SIG-M5 treated with dmso at 0.1 percent for 504 hours (cell line): ENCODE results near the gene PARP8.
"Not testable (repeated sequence)": the region's sequence is repeated elsewhere in the genome, so short reads cannot be mapped to it uniquely, and the experiment has no call there.

Source experiments
- DNase-seq: peaks from one replicate; lab custom pipeline; 2025; ENCODE audit not compliant: unreplicated experiment; lab: John Stamatoyannopoulos, UW

PARP8 gene

DNA sequence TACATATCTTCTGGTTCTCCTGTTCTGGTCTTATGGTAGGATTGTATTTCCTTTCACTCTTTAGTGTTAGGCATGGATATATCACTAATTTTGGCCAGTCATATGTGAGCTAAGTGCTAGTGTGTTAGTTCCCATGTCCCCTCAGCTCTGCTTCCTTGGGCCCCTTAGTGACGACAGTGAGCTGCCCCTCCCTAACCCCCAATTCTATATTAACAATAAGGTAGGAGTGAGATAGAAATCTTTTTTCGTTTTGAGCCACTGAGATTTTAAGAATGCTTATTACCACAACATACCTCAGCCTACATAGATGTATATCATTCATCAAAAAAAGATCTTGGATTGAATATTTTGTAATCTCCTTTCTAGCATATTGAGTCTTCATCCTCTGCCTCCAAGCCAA, 100.5 kb downstream of the PARP8 start:
- DNase-seq = no peak

DNA sequence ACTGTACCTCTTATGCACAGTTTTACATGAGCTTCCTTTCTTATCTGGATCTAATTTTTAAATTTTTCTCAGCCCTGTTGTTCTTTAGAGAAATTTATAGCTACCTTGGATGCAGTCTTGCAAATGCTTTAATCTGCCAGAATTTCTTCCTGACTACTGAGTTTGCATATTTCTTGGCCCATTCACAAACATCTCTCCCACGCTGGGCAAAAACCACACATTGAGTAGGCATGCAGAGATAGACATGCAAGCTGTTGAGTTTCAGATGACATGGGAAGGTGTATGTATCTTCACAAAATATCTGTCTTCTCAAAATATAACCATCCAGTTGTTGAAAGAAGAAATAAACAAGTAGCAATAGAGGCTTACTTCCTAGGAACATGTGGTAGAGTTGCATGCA, 101.2 kb downstream of the PARP8 start:
- DNase-seq = no peak

DNA sequence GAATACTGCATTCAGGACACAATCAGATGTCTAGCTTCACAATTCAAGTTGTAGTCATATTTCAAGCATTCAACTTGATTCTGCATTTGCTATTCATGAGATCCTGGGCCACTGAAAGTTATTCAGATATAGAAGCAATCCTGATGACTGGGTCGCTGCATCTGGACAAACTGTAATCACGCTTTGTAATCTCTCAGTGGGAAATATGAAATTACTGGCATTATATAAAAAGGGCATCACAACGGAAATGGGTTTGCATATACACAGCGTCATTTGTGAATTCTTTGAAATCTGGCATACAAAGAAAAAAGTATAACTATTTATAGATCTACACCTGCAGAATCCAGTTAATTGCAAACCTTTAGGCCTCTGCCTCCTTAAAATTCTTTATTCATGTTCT, 102.2 kb downstream of the PARP8 start:
- DNase-seq = no peak

DNA sequence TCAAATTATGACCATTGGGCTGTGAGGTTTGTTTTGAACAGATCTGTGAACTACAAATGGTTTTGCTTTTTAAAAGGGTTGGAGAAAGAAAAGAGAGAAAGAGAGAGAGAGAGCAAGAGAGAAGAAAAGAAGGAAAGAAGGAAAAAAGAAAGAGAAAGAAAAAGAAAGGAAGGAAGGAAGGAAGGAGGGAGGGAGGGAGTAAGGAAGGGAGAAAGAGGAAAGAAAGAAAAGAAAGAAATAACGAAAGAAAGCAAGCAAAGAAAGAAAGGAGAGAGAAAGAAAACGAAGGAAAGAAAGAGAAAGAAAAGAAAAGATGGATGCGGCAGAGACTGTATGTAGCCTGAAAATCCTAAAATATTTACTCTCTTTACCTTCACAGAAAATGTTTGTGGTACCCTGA, 104.0 kb downstream of the PARP8 start:
- no peak for DNase-seq

DNA sequence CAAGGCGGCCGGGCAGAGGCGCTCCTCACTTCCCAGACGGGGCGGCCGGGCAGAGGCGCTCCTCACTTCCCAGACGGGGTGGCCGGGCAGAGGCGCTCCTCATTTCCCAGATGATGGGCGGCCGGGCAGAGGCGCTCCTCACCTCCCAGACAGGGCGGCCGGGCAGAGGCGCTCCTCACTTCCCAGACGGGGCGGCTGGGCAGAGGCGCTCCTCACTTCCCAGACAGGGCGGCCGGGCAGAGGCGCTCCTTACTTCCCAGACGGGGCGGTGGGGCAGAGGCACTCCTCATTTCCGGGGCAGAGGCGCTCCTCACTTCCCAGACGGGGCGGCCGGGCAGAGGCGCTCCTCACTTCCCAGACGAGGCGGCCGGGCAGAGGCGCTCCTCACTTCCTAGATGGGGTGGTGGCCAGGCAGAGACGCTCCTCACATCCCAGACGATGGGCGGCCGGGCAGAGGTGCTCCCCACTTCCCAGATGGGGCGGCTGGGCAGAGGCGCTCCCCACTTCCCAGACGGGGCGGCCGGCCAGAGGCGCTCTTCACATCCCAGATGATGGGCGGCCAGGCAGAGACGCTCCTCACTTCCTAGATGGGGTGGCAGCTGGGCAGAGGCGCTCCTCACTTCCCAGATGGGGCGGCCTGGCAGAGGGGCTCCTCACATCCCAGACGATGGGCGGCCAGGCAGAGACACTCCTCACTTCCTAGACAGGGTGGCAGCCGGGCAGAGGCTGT, 108.2 kb downstream of the PARP8 start:
- DNase-seq = not testable (repeated sequence)

DNA sequence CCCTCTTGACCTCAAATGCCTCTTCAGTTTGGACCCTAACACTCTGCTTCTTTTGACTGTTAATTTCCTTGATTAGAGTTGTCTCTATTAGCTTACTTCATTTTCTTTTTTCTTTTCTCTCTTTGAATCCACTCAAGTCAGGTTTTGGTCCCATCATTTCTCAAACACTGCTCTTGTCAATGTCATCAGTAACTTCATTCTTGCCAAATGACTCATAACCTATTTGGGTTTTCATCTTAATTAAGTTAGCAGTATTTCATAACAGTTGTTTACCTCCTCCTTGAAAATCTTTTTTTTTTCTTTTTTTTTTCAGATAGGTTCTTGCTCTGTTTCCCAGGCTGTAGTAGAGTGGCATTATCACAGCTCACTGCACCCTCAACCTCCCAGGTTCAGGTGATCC, 119.6 kb downstream of the PARP8 start:
- no peak for DNase-seq

DNA sequence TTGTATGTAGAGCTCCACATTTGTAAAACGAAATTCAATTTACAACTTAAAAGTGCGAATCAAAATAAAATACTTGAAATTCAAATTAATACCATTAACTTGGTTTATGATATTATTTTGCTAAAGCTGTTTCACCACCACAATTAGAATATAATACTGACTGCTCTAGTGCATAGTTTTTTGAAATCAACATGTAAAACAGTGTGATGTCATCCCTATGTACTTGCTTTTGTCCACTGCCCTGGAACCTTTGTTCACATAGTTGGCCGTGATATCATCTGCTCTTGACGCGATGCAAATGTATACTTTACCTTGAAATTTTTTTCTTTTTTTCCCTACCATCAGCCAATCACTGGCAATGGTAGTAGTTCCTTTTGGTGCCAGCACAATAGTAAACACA, 125.4 kb downstream of the PARP8 start:
- DNase-seq = no peak

DNA sequence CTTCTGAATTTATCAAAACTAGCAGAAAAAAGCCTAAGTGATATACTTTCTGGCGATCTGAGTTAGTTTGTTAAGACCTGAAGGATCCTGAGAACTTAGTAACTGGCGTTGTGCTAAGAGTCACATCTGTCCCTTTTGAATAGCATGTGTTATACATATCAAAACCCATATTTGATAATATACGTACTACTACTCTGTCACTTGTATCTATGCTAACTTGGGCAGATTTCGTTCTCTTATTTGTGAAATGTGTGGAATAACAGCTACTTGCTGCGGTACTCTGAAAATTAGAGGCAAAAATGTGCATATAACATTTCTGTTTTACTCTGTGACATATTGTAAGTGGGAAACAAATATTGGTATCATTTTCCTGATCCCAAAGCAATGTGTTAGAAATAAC, 126.4 kb downstream of the PARP8 start:
- DNase-seq = no peak

DNA sequence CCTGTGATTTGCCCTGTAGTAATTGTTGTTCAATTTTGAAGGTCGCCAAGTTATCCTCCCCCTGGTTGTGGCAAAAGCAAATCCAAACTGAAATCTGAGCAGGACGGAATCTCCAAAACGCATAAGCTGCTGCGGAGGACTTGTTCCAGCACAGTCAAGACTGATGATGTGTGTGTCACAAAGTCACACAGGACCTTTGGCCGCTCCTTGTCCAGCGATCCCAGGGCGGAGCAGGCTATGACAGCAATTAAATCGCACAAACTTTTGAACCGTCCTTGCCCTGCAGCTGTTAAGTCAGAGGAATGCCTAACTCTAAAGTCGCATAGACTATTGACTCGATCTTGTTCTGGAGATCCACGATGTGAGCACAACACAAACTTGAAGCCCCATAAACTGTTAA, 128.4 kb downstream of the PARP8 start:
- no peak for DNase-seq

DNA sequence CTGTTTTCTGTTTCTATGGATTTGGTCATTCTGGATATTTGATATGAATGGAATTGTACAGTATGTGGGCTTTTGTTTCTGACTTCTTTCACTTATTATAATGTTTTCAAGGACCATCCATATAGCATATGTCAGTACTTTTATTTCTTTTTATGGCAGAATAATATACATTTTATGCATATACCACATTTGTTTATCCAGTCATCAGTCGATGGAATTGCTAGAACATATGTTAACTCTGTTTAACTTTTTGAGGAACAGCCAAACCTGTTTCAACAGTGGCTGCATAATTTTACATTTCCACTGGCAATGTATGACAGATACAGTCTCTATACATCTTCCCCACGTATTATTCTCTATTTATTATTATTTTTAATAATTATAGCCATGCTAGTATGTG, 131.6 kb downstream of the PARP8 start:
- DNase-seq = no peak

DNA sequence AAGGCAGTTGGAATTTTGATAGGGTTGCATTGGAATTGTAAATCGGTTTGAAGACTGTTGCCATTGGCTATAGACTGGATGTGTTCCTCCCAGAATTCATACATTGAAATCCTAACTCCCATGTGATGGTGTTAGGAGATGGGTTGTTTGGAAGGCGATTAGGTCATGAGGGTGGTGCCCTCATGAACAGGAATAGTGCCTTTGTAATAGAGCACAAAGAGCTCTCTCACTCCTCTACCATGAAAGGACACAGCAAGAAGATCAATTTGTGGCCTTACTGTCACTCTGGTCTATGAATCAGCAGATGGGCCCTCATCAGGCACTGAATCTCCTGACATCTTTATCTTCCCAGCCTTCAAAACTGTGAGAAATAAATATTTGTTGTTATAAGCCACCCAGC, 133.2 kb downstream of the PARP8 start:
- no peak for DNase-seq

DNA sequence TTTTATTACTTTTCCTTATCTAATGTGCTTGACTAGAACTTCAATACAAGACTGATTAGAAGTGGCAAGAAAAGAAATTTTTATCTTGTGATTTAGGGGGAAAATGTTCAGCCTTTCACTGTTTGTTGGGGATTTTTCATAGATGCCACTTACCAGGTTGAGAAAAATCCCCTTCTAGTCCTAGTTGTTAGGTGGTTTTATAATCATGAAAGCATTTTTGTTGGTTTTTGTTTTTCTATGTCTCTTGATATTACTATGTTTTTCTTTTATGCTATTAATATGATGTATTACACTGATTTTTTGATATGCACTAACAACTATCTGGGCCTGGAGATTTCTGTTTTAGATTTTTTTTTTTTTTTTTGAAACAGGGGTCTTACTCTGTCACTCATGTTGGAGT, 134.0 kb downstream of the PARP8 start:
- no peak for DNase-seq

DNA sequence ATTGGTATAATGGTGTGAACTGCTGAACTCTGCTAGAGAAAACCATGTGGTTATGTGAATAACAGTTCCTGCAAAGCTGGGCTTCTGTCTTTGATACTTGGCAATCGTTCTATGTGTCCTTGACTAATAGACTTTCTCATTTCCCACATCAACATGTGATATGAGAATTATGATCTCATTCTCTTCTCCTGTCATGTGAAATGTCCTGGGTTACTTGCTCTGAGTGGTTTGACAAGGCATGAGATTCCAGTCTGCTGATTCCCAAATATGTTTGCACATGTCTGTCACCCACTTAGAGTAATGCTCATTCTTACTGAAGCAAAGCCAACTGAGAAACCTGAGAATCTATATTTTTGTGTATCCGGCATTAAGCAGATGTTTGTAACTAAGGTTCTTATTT, 141.2 kb downstream of the PARP8 start:
- no peak for DNase-seq

DNA sequence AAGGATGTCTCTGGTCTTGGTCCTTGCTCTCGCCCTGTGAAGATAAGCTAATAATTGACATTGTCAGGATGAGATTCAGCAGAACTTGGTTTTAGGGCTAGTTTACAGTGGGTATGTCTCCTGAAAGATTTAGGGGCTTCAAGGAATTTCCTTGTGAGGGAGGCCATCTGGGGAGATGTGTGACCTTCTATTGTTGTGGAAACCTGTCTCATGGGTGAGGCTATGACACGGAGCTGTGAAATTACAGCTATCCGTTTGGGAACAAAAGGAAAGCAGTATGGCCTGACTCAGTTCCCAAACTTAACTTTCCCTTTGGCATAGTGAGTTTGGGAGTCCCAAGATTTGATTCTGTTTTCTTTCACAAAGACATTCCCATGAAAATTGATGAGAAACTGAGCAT, 142.0 kb downstream of the PARP8 start:
- no peak for DNase-seq

DNA sequence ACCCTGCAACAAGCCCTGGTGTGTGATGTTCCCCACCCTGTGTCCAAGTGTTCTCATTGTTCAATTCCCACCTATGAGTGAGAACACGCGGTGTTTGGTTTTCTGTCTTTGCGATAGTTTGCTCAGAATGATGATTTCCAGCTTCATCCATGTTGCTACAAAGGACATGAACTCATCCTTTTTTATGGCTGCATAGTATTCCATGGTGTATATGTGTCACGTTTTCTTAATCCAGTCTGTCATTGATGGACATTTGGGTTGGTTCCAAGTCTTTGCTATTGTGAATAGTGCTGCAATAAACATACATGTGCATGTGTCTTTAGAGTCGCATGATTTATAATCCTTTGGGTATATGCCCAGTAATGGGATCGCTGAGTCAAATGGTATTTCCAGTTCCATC, 145.3 kb downstream of the PARP8 start:
- DNase-seq = not testable (repeated sequence)

DNA sequence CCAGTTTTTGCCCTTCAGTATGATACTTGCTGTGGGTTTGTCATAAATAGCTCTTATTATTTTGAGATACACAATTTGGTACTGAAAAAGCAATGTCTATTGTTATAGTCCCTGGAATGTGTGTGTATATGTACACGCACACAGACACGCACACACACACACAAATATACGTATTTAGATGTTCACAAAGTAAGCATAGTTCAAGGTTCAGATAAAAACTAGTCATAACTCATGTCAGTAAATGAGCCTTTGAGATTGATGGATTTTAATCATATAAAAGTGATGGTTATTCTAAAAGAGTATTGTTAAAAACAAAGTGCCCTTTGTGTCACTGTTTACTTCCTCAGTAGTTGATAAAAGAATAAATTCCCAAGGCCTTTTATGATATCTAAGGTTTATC, 147.3 kb downstream of the PARP8 start:
- no peak for DNase-seq

DNA sequence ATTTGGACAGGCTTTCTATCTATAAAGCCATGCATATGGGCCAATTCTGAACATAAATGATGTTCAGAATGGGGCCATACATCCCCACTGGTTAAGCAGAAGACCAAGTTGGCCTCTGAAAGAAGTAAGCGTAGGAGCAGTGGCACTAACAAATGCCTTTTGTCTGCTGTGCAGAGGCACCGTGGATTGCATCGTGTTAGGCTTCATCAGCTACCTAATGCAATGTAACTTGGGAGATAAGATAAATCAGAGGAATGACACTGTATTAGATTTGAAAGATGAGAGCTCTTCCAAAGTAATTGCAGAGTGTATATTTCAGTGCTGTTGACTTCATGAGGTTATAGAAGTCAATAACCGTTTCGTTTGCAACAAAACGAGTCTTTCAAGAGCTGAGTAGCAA, 148.1 kb downstream of the PARP8 start:
- DNase-seq = no peak

DNA sequence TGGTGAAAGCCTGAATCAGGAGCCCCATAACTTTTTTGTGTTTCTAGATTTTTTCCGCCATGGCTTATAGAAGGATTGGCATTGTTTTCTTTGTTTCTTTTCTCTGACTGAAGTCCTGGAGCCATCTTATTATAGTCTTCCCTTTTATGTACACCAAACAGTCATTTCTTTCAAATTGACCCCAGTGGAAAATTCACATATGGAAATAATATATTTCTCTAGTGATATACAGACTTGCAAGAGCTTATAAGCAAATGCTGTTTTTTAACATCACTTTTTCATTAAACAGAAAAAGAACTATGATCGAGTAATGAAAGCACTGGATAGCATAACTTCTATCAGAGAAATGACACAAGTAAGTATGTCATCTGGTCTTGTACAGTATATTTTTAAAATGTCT, 155.6 kb downstream of the PARP8 start:
- DNase-seq = no peak

DNA sequence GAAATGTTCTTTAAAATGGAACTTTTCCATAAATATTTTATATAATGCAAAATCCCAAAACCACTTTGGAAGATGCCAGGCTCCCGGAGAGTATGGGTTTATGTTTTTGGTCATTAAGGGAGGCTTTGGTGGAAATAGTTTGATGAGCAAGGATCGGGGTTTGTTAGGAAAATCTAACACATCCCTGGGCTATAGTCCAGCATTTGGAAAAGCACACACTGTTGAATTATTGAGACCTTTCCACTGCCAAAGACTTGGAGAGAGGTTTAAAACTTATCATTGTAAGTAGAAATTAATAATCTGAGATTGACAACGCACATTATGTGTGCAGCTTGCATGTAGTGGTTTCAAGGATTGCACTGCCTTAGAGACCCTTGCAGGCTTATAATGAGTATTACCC, 156.3 kb downstream of the PARP8 start:
- DNase-seq = no peak

DNA sequence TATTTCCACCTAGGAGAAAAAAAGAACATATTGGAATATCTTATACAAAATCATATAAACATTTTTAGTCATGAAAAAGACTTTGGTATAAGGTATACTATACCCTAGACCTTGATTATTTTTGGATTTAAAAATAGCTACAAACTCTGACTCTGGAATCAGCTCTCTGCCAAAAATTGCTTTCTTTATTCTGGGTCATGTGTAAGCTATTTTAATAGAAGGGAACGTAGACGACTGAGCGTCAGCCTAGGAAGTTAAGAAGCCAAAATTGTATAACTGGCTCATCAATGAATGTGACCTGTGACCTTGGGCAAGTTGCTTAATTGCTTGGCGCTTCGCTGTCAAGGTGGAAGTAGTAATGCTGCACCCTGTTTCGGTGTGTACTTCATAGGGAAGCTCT, 157.1 kb downstream of the PARP8 start:
- no peak for DNase-seq

DNA sequence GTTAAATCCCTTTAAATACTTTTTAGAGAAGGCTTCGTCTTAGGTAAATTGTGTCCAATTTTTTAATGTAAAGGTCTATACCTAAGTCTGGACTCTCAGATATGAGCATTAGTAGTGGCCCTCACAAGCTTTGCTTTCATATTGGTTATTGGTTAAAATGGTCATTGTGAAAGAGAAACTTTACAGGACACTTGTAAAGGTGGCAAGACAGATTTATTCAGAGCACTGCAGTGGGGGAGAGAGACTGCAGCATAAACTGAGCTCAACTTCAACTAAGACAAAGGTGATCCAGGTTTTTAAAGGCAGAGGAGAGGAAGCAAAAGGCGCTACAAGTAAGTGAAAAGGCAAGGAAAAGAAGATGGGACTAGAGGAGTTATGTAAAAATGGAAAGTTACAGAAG, 157.7 kb downstream of the PARP8 start:
- no peak for DNase-seq

DNA sequence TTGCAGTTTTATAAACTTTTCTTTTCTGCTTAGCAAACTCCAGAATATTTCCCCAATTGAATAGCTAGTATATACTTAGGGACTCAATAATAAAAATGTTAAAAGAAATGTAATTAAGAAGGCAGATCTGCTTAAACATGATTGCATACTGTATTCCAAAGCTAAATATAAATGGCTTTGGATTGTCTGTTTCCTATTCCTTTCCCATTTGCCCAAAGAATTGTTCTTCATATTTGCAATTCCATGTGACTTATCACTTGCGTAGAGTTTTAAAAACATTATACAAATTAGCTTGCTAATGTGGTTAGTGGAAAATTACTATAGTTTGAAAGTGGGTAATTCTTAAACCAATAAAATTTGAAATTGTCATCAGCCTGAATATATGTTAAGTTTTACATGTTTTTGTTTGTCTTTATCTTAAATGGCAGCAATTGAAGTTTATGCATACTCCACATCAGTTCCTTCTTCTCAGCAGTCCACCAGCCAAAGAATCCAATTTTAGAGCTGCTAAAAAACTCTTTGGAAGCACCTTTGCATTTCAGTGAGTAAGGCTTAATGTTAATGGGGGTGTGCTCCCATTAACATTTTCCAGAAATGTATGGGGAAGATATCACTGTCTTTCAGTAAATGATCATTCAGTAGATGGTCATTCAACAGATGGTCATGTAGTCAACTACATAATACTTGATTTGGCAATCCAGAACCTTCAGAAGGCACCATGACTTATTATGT, 161.2 kb downstream of the PARP8 start:
- DNase-seq = no peak

DNA sequence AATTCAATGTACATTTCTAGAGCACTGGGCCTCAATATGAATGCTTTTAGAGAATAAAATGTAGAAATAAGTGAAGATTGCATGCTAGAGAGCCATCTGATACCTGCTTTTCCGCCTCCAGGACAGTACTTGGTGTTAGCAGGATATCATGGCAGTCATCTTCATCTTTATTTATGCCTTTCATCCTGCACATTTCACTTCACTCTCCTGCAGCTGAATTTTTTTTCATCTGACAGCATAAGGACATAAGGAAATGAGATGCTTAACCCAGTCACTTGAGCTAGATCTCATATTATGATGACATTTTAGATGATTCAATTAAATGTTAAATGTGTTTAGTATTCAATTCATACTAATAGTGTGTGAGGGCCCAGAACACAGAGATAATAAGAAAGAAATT, 162.6 kb downstream of the PARP8 start:
- DNase-seq = no peak
